Gastrocnemius medialis (tissue), 4 donors: Measurements from ENCODE around the gene ZDHHC14.

Source experiments
- POLR2A ChIP-seq, 2 donors: fragments of 450-650 bp; IDR thresholded peaks; one replicate each; pipeline ENCODE4 v1.6.1; 2017; ENCODE audit warnings: antibody characterized with exemption in 2 of 2, mild to moderate bottlenecking in 2 of 2, moderate library complexity in 2 of 2
- TF ChIP-seq, protein P1 (sequence below), 5 experiments: fragments of 450-650 bp in 3 of 5; fragments of 200-600 bp in 2 of 5; sonication (generic) in 2 of 5; IDR thresholded peaks in 4 of 5; conservative IDR thresholded peaks in 1 of 5; 1 replicate in 4 of 5; 2 replicates in 1 of 5; pipeline ENCODE4 v1.5.1; 2016 to 2019; ENCODE audit warnings: antibody characterized with exemption in 5 of 5, mild to moderate bottlenecking in 3 of 5, moderate library complexity in 3 of 5

DNA sequence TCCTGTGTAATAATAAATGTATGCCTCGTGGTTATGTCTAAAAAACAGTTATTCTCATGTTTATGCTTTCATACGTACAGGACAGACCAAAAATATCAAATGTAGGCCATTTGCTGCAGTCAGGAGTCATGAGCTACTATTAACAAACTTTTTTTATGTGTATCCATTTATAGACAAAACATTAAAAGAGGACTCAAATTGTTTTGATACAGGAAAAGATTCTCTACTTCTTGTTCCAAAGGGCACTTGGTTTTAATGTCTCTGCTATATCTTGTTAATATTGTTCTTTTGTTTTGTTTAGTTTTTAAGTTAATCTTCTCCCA lies 155.2 kb downstream of the ZDHHC14 start:
- TF ChIP-seq POLR2A (IDR thresholded peaks at IDR 0.05), result no peak
- TF ChIP-seq, protein P1, sequence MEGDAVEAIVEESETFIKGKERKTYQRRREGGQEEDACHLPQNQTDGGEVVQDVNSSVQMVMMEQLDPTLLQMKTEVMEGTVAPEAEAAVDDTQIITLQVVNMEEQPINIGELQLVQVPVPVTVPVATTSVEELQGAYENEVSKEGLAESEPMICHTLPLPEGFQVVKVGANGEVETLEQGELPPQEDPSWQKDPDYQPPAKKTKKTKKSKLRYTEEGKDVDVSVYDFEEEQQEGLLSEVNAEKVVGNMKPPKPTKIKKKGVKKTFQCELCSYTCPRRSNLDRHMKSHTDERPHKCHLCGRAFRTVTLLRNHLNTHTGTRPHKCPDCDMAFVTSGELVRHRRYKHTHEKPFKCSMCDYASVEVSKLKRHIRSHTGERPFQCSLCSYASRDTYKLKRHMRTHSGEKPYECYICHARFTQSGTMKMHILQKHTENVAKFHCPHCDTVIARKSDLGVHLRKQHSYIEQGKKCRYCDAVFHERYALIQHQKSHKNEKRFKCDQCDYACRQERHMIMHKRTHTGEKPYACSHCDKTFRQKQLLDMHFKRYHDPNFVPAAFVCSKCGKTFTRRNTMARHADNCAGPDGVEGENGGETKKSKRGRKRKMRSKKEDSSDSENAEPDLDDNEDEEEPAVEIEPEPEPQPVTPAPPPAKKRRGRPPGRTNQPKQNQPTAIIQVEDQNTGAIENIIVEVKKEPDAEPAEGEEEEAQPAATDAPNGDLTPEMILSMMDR (IDR thresholded peaks at IDR 0.05 in 4 of 5, conservative IDR thresholded peaks at IDR 0.05 in 1 of 5), result no peak
